Colonic mucosa (tissue), 4 donors: ENCODE measurements around the gene WFDC1. TPM values are rescaled to one million over a fixed set of nuclear protein-coding genes. Genes with fewer than 3 reads are reported as not detected.
A peak's percentile ranks its signal among the peaks of the same experiment; 100 is the strongest.

Experiments
- DNase-seq: peaks from one replicate; pipeline ENCODE4 v3.0.0-alpha.2; 2020
- H3K27ac ChIP-seq: fragments of 200-600 bp; one replicate; pipeline ENCODE4 v1.8.0; 2021
- H3K27me3 ChIP-seq: fragments of 200-600 bp; one replicate; pipeline ENCODE4 v1.8.0; 2021
- H3K36me3 ChIP-seq: fragments of 200-600 bp; one replicate; pipeline ENCODE4 v1.8.0; 2021
- H3K4me1 ChIP-seq: fragments of 200-600 bp; one replicate; pipeline ENCODE4 v1.8.0; 2021; ENCODE audit warnings: mild to moderate bottlenecking
- H3K4me3 ChIP-seq: fragments of 200-600 bp; one replicate; pipeline ENCODE4 v1.8.0; 2021
- H3K9ac ChIP-seq, 2 donors: one replicate each; pipeline ENCODE4 v1.7.0; 2013; ENCODE audit warnings: control low read depth in 2 of 2, low read depth in 2 of 2, low read length in 2 of 2
- H3K9me3 ChIP-seq: fragments of 200-600 bp; one replicate; pipeline ENCODE4 v1.8.0; 2021
- intact Hi-C: fragments of 100-400 bp; cut with DNase I; formaldehyde crosslinking; loops from one replicate; pipeline ENCODE4 v1.14.1; 2022
- total RNA-seq, 2 donors: library from RNA; stranded (reverse); fragmentation: NEBNext Ultra II Directional in 1 of 2; extraction: Animal tissue kit (Norgen Biotek cat#: 25700) in 1 of 2; gene quantifications; one replicate each; pipeline ENCODE4 v1.2.1, GENCODE V29; 2021
- TF ChIP-seq, protein P1 (sequence below): fragments of 200-600 bp; IDR thresholded peaks from one replicate; pipeline ENCODE4 v1.8.0; 2022; ENCODE audit warnings: antibody characterized with exemption, mild to moderate bottlenecking
- donor health status: healthy.
- donor health status: DM: no; HTN: no; CAD: no.
- donor health status: DM: no; HTN: no; CAD: no.

The WFDC1 gene
- total RNA-seq, 2 donors from 2014 or later: 4.4 to 17.4 TPM

GRCh38 chr16:84292011-84292410, 2.7 kb upstream of the WFDC1 start:
- no peak overlapping the region for H3K9ac ChIP-seq
- no peak overlapping the region for H3K27ac ChIP-seq
- no peaks in the 10 kb centered on the region for H3K27me3 ChIP-seq
- peaks cover 10% of the 10 kb centered on the region for H3K4me1 ChIP-seq
- intact Hi-C loops: no loop called here
- no peaks in the 10 kb centered on the region for H3K9me3 ChIP-seq
- no peak for DNase-seq
- TF ChIP-seq, protein P1, sequence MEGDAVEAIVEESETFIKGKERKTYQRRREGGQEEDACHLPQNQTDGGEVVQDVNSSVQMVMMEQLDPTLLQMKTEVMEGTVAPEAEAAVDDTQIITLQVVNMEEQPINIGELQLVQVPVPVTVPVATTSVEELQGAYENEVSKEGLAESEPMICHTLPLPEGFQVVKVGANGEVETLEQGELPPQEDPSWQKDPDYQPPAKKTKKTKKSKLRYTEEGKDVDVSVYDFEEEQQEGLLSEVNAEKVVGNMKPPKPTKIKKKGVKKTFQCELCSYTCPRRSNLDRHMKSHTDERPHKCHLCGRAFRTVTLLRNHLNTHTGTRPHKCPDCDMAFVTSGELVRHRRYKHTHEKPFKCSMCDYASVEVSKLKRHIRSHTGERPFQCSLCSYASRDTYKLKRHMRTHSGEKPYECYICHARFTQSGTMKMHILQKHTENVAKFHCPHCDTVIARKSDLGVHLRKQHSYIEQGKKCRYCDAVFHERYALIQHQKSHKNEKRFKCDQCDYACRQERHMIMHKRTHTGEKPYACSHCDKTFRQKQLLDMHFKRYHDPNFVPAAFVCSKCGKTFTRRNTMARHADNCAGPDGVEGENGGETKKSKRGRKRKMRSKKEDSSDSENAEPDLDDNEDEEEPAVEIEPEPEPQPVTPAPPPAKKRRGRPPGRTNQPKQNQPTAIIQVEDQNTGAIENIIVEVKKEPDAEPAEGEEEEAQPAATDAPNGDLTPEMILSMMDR: no peak
- no peak overlapping the region for H3K4me3 ChIP-seq
- H3K36me3 ChIP-seq: no peaks in the 10 kb centered on the region

- Histone ChIP-seq H3K4me3 (no peak overlapping the region), H3K36me3 (no peaks in the 10 kb centered on the region), H3K9me3 (no peaks in the 10 kb centered on the region), H3K27me3 (no peaks in the 10 kb centered on the region), H3K27ac (no peak overlapping the region), H3K4me1 (peaks cover 10% of the 10 kb centered on the region), H3K9ac (no peak overlapping the region)
- intact Hi-C loops: no loop called here
- TF ChIP-seq, protein P1: no peak
- DNase-seq: no peak
Measured at GRCh38 chr16:84293406-84293805, 1.3 kb upstream of the WFDC1 start.

GRCh38 chr16:84294117-84294516, 561 bp upstream of the WFDC1 start:
- Histone ChIP-seq H3K9ac (no peak overlapping the region), H3K4me3 (no peak overlapping the region), H3K27ac (peak overlapping the region; percentile 61), H3K27me3 (no peaks in the 10 kb centered on the region), H3K9me3 (no peaks in the 10 kb centered on the region), H3K4me1 (peaks cover 10% of the 10 kb centered on the region), H3K36me3 (no peaks in the 10 kb centered on the region)
- TF ChIP-seq, protein P1: no peak
- intact Hi-C loops: no loop called here
- no peak for DNase-seq

DNA sequence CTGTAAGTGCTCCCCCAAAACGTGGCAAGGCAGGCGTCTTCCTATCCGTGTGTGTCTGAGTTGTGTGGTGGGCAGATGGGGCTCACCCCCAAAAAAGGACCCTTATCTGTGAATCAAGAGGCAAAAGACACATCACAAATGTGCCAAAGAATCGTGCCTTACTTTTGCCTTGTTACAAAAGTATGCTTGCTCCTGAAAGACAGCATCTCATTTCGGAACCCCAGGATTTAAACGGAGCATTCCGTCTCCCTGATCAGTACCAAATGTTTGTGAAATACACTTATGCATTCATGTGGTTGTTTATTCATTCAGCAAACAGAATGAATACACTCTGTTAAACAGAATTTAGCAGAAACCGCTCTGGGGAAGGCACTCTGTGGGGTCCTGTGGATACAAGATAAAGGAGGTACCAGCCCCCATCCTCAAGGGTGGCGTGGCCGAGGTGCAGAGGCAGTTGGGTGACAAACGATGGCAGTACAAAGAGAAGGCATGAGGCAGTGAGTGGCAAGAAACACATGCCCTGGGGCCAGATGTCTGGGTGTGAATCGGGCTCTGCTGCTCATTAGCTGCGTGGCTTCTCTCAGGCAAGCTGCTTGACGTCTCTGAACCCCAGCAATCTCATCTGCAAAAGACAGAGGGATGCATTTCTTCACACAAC, 654 bp downstream of the WFDC1 start:
- Histone ChIP-seq H3K36me3 (no peaks in the 10 kb centered on the region), H3K9ac (peak overlapping the region; percentile 47 to 61), H3K4me3 (peak overlapping the region; percentile 25), H3K27ac (peak overlapping the region; percentile 61), H3K9me3 (no peaks in the 10 kb centered on the region), H3K27me3 (no peaks in the 10 kb centered on the region), H3K4me1 (peaks cover 10% of the 10 kb centered on the region)
- TF ChIP-seq, protein P1: no peak
- no peak for DNase-seq
- intact Hi-C loops: no loop called here

DNA sequence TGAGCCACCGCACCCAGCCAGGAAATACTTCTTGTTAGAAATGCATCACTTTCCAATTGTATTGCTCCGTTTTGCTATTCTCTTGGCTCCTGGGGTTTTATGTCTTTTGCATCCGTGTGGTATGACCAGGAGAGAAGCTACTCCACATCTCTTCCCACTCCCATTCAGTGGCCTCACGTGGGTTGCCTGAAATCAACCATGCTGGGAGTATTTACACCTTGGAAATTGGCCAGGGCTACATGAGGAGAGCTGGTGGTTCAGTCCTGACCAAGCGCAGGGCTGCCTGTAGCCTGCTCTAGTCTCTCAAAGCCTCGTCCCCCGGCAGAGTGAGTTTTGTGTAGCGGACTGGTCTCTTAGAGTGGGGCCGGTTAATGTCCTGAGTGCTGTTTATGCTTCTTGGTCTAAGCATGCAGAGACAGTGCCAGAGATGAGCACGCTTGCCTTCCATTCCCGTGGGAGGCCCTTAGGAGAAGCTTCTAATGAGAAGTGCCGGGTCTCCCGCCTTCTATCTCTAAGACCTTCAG, 3.8 kb downstream of the WFDC1 start:
- no peak overlapping the region for H3K9ac ChIP-seq
- peak overlapping the region; percentile 53 for H3K27ac ChIP-seq
- no peak overlapping the region for H3K4me3 ChIP-seq
- H3K36me3 ChIP-seq: no peaks in the 10 kb centered on the region
- intact Hi-C loops: no loop called here
- H3K27me3 ChIP-seq: no peaks in the 10 kb centered on the region
- no peak for DNase-seq
- peaks cover 10% of the 10 kb centered on the region for H3K4me1 ChIP-seq
- TF ChIP-seq, protein P1: no peak
- H3K9me3 ChIP-seq: no peaks in the 10 kb centered on the region
